GM18511 (cell line): Measurements from ENCODE around the gene TRMT11.
"Not testable (repeated sequence)": the region's sequence is repeated elsewhere in the genome, so short reads cannot be mapped to it uniquely, and the experiment has no call there.

Source experiments
- ATAC-seq: cut with Tn5 transposase; IDR thresholded peaks from one replicate; pipeline ENCODE4 v1.9.1; 2021; ENCODE audit warnings: mild to moderate bottlenecking, moderate library complexity; ENCODE audit not compliant: unreplicated experiment

Gene TRMT11

DNA sequence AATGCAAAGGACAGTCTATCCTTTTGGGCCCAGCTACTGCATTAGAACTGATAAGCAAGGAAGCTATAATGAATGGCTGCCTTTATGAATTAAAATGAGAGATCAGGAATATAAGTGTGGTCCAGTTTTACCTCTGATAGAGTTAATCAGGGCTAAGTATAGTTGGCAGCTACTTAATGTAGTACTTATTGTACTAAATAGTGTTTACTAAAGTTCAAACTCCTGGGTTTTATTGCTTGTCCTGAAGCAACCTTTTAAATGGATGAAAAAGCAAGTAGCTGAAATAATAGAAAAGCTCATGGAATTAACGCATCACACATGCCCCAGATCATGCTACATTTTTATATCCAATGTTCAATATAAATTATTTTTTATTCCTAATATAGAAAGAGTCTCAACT lies 5.3 kb downstream of the TRMT11 start:
- ATAC-seq = no peak

DNA sequence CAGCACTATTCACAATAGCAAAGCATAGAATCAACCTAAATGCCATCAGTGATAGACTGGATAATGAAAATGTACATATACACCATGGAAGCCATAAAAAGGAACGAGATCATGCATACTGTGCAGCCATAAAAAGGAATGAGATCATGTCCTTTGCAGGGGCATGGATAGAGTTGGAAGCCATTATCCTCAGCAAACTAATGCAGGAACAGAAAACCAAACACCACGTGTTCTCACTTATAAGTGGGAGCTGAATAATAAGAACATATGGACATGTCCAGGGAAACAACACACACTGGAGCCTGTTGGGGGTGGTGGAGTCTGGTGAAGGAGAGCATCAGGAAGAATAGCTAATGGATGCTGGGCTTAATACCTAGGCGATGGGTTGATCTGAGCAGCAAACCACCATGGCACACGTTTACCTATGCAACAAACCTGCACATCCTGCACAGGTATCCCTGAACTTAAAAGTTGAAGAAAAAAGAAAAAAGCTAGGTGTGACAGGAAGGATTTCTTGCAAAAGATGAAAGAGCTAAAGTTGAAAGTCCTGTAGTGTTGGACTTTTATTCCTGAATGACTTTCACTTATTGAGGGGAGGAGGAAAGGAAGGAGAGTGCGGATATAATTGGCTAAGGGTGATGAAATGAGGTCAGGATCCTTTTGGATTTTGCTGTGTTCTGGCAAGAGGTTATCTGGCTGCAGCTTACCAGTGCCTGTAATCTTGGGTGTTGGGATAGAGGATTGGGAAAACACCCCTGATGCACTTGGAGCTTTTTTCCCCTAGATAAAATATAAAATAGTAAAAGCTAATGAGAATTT lies 8.5 kb downstream of the TRMT11 start:
- ATAC-seq = no peak

DNA sequence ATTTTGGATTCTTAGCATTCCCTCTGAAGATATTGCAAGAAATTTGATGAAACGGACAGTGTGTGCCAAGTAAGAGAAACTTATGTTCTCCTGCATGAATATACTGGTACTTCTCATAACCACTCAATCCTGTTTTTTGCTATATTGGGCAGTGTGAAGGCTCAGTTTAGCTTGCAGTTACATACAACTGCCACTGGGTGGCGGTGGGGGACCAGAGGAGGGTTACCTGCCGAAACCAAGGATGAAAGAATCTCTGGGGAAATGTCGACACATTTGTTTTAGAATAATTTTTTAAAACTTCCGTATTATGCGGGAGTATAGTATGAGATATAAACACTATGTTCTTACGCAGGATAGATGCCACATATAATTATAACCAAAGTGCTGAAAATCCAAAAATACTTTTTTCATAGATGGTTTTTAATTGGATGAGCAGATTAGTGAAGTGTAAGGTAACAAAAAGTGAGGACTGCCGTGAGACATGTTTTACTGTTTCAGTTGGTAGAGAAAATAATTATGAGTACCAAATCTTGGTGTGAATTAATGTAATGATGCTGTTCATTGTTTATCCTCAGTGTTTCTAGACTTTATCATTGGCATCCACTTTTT lies 9.7 kb downstream of the TRMT11 start:
- peak; percentile 98 for ATAC-seq

DNA sequence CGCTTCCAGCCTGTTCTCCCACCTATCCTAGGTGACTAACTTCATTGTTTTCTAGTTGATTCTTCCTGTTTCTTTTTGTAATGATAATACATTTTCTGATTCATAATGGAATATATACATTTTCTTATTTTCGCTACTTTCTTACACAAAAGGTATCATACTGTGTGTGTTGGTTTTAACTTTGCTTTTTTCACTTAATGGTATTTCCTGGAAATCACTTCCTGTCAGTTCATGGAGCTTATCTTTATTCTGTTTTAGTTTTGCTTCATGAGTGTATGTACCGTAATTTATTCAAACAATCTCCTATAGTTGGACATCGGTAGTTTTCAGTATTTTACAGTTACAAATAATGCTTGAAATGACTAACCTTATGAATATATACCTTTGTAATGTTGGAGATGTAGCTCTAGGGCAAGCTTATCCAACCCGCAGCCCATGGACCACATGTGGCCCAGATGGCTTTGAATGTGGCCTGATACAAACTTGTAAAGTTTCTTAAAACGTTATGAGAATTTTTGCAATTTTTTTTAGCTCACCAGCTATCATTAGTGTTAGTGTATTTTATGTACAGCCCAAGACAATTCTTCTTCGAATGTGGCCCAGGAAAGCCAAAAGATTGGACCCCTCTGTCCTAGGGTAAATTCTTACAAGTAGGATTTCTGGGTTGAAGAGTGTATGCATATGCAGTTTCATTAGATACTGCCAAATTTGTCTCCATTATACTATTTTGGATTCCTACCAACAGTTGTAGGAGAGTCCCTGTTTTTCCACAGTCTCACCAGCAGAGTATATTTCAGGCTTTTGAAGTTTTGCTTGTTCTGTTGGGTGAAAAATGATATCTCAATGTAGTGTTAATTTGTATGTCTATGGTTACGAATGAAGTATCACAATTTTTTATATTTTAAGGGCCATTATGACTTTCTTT lies 16.7 kb downstream of the TRMT11 start:
- no peak for ATAC-seq

DNA sequence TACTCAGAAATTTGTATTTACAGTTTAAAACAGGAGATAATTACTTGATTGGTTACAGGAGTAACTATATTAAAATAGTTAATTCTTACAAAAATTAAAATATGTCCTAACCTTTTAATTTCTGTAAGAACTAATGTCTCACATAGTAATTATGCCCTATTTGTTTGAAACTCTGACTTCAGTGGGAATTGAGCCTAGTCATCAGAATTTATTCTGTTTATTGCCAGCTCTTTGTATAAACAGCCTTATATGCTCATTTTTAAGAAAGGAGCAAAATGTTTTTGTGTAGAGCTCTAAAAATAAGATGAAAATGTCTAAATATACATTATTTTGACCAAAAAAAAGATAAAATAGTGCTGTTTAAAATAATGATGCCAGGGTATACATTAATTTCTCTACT lies 21.5 kb downstream of the TRMT11 start:
- ATAC-seq = no peak

DNA sequence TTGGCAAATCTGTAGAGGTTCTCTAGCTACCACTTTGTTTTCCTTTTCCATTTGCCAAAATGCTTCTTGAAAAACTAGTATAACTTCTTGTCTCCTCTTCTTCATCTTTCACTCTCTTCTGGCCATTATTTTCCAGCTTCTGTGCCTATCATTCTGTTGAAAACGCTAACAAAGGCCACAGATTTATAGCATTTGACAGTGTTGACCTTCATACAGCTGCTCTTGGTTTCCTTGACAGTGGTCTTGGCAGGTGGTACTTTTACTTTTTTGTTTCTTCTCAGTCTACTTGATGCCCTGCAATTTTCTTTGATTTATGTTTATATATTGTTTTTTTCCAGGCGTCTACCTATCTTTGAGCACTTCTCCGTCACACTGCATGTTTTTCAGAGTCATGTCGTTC lies 23.7 kb downstream of the TRMT11 start:
- no peak for ATAC-seq

DNA sequence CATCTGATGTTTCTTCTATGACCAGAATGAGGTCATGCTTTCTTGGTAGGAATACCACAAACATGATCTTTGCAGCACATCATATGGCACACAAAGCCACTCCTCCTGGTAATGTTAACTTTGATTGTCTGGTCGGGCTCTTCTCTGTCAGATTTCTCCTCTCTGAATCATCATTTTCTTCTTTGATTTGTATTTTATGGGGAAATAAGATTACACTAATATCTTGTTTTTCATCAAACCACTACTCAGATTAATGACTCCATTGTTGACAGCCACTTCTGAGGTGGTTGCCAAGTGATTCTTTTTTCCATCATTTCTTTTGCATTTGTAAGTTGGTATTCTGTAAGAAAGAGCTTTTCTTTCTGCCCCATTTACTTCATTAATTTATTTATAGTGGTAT lies 29.5 kb downstream of the TRMT11 start:
- ATAC-seq = no peak

DNA sequence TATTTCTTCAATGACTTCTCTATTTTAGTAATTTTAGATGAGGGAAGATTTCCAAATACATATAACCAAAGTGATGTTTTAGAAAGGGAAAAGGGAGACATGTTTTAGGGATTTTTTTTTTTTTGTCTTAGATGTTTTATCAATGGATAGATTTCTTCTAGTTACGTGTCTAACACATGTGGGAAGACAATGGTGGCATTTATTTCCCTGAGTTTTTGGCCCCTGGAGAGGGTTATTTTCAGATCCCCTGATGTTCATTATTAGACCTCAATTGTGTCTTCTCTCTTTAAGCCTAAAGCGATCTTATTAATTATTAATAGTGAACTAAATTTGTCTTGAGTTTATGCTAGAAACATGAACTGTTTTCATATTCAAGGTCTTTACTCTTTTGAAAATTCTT lies 30.3 kb downstream of the TRMT11 start:
- ATAC-seq = no peak

DNA sequence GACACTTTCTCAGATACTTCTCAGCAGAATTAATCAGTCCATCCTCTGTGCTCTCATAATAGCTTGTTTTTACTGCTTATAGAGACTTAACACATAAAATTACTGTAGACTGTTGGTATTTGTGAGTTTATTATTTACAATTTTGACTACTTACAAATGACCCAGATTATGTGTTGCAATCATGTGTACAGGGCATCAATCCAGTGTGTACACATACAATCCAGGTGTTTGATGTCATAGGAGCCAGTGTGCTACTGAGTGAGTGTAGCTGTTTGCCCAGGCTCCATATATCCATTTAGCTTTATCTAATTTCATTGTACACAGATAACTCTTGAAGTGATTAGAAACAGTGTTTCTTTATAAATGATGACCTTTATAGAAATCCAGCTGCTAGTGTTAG lies 31.3 kb downstream of the TRMT11 start:
- ATAC-seq = no peak

DNA sequence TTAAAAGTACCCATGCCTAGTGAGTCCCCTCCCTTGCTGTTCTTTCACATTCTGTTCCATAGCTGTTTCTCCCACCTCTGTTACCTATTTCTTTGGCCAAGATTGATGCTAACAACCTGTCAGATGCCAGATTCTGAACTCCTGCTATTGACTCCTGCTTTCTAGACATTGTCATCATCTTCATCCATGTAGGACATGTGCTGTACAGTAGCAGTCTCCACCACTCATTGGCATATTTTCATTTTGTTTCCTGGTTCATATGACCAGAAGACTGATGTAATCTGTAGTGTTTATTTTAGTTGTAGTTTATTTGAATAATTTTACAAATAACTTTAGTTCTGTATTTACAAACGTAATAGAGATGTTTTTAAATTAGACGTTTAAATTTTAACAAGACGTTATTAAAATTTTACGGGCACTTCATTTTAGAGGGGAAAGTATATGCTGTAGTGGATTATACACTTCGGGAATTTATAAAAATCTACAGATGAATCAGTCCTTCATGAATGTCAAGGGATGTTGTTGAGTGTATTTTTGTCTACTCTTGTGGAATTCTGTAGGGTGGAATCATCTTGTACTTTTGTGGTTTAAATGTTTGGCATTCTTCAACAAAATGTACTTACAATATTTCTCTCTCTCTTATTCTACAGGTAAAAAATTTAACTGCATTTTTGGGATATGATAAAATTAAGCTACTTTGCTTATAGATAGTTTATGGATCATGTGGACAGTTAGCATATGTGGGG lies 34.1 kb downstream of the TRMT11 start:
- ATAC-seq = no peak

DNA sequence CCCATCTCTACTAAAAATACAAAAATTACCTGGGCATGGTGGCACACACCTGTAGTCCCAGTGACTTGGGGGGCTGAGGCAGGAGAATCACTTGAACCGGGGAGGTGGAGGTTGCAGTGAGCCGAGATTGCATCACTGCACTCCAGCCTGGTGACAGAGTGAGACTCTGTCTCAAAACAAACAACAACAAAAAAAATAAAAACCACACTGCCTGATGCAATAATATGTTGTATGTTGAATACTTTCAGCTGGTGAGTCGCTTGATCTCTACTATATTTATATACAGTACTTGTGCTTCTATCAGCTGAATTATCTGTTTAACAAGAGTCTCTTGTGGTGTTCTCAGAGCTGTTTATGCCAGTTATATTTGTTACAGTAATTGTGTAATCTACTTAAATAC lies 37.1 kb downstream of the TRMT11 start:
- ATAC-seq = not testable (repeated sequence)

DNA sequence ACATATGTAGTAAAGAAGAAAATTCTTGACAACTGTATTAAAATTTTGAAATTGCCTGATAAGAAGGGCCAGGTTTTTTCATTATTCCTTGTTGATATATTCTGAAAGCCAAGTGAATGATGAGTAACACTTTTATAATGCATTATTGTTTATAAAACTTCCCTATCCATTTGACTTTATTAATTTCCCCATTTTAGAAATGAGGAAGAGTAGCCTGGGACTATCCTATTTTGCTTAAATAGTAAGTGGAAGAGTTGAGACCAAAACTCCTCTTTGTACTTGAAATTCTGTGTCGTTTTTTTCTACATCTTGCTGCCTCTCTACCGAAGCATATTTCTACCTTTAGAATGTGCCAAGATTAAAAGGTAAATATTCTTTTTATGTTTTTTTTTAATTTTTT lies 39.7 kb downstream of the TRMT11 start:
- ATAC-seq = no peak

DNA sequence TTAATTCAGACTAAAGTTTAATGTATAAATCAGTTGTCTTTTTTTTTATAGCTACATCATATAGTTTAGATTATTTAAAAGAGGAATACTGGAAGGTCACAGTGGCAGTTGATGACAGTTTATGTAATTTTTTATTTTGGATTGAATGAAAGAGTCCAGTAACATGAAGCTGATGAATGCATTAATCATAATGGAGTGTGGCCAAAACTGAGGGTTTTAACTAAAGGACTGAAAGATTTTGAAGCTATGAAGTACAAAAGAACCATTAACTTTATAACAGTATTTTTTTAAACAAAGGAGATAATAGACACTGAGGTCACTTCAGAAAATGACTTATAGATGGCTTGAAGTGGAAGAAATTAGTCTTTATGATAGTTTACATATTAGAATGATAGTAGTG lies 41.3 kb downstream of the TRMT11 start:
- no peak for ATAC-seq

DNA sequence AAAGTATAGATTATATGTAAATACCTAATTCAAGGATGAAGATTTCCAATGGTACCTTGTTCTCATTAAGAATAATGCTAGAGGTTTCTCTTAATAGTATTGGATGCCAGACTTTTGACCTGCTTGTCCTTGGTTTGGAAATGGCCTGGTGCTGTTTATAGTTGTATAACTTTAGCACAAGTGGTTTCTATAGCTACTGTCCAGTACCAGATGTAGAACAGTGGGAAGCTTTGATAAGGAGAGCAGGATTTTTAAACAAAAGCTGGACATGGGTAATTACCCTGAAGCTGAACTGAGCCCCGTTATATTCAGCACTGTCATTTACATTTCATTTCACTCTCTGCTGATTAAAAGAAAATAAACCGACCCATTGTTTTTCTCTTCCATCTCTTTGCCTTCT lies 43.7 kb downstream of the TRMT11 start:
- no peak for ATAC-seq

DNA sequence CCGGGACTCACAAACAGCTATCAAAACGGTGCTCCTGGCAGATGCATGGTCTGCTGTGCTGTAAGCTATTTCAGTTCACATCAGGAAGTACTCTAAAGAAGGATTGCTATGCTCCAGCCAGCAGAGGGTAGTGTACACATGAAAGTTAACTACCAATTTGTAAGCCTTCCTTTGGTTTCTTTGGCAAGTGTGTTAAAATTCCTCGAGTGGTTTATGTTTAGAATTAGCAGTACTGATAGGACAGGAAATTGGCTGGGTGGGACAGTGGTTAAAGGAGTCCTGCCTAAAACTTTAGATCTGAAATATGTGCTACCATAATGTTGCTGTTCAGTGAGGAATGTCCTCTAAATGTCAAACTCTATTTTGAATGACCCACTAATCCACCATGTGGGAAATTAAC lies 47.4 kb downstream of the TRMT11 start:
- ATAC-seq = peak; percentile 87

DNA sequence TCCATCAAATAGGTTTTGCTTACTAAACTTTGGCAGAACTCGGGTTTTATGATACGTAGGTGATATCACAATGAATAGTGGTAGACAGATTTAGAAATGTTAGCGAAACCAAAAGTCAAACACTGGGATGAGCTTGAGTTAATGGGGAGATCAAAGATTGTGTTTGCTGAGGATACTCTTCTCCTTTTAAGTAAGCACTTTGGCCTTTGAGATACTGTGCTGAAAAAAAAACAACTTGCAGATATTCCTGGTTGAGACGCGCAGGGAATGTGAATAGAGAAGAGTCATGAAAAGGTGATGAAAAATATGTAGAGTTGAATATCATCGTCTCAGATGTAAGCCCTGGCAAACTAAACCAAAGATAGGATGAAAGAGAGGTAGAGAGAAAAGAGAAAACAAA lies 48.3 kb downstream of the TRMT11 start:
- no peak for ATAC-seq

DNA sequence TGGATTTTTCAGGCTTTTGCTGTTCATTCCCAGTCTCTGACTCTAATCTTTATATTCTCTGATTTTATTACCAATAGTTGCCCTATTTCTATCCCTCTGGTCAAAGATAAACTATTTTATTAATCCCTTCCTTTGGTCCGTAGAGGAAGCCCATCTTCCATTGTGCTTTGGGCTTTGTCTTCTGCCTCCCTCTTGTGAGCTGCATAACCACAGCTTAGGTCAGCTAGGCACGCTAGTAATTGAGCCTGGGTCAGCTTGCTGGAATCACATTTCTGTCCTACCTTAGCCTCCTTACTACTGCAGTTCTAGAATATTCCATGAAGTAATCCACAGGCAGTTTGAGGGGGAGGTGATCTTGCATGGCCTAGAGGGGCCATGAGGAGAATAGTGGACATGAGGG lies 49.4 kb downstream of the TRMT11 start:
- no peak for ATAC-seq

DNA sequence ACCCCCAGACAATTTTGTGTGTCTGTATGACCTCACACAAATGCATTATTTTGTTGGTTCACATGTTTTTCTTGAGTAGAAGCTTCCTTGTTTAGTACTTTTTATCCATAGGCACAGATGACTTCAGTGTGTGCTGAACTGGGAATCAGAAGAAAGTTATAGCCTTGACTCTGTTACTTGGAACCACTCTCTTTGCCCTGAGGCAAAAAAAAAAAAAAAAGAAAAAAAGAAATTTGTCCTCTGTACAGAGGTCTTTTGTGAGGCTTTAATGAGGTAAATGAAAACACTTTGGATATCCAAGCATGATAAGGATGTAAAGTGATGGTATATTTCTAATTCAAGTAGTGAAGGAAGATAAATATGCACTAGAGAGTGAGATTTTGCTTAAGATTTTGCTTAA lies 51.9 kb downstream of the TRMT11 start:
- ATAC-seq = no peak

DNA sequence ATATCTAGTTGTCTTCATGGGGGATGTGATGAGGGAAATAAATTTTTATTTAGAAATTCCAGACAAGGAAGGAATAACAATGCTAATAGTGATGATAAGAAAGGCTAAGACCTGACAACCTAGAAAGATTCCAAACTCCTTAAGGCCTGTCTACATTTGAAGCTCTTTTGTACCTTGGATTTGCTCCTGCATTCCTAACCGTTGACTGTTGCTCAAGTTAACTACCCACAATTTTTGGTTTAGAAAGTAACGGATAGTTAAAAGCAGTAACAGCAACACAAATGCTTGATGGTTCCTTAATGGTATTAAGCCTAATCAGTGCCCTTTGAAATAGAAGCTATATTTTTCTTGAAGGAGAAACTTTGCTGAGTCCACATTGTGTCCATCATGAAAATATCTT lies 52.9 kb downstream of the TRMT11 start:
- no peak for ATAC-seq

DNA sequence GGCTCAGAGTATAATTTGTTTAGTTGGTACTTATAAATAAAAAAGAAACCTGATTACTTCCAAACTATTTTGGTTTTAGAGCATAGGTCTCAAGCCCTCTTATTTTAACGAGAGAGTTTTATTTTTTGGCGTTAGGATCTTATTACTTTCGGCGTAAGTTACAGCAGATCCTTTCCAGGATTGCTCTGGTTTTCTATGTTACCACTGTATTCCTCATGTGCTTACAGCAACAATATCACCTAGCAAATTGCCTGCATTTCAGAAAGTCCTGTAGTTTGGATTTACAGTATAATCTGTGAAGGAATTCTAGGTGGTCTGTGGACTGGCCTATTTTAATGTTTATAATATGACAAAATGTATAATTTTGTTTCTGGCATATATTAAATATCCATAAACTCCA lies 54.1 kb downstream of the TRMT11 start:
- ATAC-seq = no peak

DNA sequence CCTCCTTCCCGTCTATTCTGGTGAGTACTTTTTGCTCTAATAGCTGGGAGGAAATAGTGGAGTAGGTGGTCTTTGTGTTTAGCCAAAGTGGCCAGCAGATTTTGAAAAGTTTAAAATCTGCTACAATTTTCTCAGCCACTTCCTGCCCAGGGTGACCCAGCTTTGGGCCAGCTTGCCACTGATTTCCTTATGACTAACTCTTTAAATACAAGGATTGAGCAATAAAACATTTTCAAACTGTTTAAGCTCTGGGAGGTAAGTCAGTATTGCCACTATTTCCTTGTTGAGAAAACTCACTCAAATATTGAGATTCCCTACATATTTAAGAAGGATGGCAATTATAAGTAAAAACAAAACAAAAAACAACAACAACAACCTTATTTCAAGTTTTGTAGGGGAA lies 54.5 kb downstream of the TRMT11 start:
- ATAC-seq = no peak
